IPS-NIHi7 (cell line): ENCODE data around the gene ZGPAT.
"Not testable (repeated sequence)": the region's sequence is repeated elsewhere in the genome, so short reads cannot be mapped to it uniquely, and the experiment has no call there.

Experiments used
- DNase-seq: peaks from one replicate; pipeline ENCODE4 v3.0.0; 2012; ENCODE audit warnings: mixed read lengths; ENCODE audit errors: extremely low spot score

The ZGPAT gene

DNA sequence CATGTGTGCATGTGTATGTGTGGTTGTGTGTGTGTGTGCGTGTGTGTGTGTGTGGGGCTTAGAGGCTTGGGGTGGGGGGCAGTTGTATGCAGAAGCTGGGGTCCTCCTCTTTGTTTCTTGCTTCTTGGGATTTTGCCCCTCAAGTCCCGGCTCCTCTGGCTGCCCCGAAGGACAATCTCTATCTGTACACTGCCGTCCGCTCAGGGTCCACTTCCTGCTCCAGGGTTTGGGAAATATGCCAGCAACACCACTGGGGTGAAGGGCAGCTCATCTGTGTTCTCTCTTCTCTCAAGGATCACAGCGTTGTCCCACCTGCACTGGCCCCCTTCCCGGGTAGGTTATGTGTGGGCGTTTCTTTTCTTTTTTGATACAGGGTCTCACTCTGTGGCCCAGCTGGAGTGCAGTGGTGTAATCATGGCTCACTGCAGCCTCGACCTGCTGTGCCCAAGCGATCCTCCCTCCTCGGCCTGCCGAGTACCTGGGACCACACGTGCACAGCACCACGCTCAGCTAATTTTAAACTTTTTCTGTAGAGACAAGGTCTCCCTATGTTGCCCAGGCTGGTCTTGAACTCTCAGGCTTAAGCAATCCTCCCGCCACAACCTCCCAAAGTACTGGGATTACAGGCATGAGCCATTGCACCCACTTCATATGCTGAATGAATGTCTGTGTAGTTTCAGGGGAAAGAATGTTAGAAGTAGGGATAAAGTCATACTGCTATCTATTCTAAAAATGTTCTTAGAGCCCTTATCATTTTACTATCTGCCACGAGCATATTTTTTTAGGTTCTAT, 57.4 kb downstream of the ZGPAT start:
- DNase-seq, result no peak

DNA sequence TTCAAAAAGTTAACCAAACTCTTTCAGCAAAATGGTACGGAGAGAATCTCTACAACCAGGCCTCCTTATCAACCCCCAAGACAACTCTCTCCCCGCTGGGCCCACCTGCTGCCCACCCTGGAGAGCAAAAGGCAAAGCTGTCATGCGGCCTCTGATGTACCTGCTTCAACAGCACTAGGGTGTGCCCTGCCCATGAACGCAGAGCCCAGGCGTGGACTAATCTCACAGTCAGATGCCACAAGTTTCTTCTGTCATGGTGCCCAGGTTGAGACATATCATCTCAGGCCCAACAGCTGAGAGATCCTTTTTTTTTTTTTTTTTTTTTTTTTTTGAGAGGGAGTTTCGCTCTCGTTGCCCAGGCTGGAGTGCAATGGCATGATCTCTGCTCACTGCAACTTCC, 58.1 kb downstream of the ZGPAT start:
- DNase-seq, result no peak

- DNase-seq, result no peak
Observed at GRCh38 chr20:63766695-63767426, 59.0 kb downstream of the ZGPAT start.

DNA sequence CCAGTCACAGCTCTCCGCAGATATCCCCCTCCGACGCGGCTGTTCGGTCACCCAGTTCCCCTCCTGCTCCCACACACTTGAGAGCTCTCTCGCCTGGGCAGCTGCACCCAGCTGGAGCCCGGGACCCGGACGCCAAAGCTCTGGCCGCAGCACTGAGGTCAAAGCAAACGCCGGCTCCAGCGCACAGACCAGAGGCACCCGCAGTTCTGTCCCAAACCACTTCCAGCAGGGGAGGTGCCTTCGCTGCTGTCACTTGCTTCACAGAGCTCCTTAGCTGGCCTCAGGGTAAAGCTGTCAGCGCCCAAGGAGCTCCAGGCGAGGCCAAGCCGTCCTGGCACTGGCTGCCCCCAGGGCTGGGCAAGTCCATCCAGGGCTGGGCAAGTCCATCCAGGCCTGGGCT, 59.6 kb downstream of the ZGPAT start:
- no peak for DNase-seq

- no peak for DNase-seq
Observed at GRCh38 chr20:63767886-63768285, 60.0 kb downstream of the ZGPAT start.

GRCh38 chr20:63768591-63769515, 61.0 kb downstream of the ZGPAT start:
- DNase-seq, result no peak

DNA sequence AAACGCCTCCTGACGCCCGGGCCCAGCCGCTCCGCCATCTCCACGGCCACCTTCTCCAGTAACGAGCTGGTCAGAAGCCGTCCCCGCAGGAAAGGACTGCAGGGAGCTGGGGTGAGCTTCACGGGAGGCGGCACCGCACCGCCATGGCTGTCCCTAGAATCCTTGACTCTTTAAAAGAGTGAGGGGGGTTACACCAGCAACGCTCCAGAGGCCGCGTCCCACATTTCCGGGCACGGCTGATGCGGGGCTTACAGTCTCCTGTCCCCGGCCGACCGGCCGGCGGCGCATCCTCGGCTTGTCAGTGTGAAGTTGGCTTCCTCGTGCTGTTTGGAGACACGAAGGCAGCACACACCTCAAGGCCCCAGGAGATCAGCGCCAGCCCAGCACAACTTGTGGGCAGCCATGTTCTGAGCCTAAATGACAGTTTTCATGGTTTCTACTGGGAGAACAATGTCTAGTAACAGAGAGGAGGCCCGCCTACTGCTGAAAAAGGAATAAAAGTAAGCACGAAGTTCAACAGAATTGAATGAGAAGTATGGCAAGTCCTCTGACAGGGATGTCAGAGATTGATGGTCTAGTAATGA, 62.1 kb downstream of the ZGPAT start:
- DNase-seq, result no peak

GRCh38 chr20:63771046-63771707, 63.3 kb downstream of the ZGPAT start:
- DNase-seq, result no peak

- DNase-seq, result no peak
Observed at GRCh38 chr20:63772781-63773518, 65.1 kb downstream of the ZGPAT start.

- DNase-seq, result no peak
Observed at GRCh38 chr20:63773571-63774241, 65.9 kb downstream of the ZGPAT start.

DNA sequence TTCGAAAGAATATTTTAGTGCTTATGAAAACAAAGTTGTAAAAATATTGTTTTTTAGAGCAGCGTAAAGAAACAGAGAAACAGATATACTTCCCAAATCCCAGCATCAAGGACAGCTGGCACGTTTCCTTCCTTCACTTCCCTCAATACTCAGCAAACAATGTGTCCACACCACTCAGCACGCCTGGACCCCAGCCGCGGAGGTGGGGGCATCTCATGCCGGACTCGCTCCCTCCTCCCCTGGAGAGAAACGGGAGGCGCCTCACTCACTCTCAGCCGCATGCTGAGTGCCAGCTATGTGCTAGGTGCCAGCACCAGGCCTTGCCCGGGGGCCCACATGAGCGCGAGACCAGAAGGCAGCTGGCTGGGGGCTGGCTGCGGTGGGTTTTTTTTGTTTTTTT, 66.5 kb downstream of the ZGPAT start:
- no peak for DNase-seq

- DNase-seq, result peak; percentile 94
Observed at GRCh38 chr20:63775096-63775978, 67.5 kb downstream of the ZGPAT start.

DNA sequence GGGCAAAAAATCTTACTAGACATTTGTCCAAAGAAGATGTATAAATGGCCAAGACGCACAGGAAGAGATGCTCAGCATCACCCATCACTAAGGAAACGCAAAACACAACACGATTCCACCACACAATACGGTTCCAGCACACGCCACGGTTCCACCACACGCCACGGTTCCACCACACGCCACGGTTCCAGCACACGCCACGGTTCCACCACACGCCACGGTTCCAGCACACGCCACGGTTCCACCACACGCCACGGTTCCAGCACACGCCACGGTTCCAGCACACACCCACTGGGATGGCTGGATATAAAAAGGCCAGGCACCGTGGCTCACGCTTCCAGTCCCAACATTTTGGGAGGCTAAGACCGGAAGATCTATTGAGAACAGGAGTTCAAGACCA, 69.0 kb downstream of the ZGPAT start:
- not testable (repeated sequence) for DNase-seq

DNA sequence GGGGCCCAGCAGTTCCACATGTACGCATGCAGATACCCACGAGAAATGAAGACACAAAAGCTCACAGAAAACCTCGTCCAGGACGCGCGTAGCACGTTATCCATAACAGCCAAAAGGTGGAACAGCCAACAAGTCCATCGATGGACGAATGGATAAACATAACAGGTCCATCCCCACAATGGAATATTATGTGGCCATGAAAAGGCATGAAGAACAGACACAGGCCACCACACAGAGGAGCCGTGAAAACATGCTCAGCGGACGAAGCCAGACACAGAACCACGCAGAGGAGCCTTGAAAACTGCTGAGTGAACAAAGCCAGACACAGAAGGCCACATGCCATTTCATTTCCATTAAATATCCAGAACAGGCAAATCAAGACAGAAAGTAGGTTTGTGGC, 69.8 kb downstream of the ZGPAT start:
- DNase-seq, result no peak

- no peak for DNase-seq
Observed at GRCh38 chr20:63778034-63778752, 70.4 kb downstream of the ZGPAT start.

DNA sequence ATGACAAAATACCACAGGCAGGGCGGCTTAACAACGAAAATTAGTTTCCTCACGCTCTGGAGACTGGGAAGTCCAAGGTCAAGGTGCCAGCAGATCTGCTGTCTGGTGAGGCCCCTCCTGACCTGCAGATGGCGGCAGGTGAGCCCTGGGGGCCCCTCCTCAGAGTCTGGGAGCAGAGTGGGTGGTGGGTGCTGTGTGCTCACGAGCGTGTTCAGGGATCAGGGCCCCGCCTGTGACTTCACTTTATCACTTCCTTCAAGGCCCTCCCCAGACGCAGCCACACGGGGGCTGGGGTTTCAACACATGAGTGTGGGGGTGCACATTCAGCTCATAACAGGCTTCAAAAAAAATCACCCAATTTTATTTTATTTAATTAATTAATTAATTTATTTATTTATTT, 71.0 kb downstream of the ZGPAT start:
- DNase-seq, result no peak

- no peak for DNase-seq
Observed at GRCh38 chr20:63781181-63781580, 73.3 kb downstream of the ZGPAT start.

- no peak for DNase-seq
Observed at GRCh38 chr20:63782051-63782471, 74.2 kb downstream of the ZGPAT start.
